DOHH2 (cell line): Measurements from ENCODE around the gene ERN1.

ENCODE experiments used
- H3F3A ChIP-seq: fragments of 200-600 bp; sonication (generic), shearing (Covaris generic); 2 replicates; pipeline ENCODE4 v1.6.0; 2016; ENCODE audit warnings: antibody characterized with exemption, mild to moderate bottlenecking; ENCODE audit not compliant: control insufficient read depth, insufficient read depth
- H3K27ac ChIP-seq: fragments of 200-600 bp; sonication (generic); 2 replicates; pipeline ENCODE4 v1.5.1; 2014; ENCODE audit warnings: low read depth, mild to moderate bottlenecking, low read length, moderate library complexity
- H3K27me3 ChIP-seq: fragments of 200-600 bp; sonication (generic); 2 replicates; pipeline ENCODE4 v1.6.1; 2014; ENCODE audit warnings: mild to moderate bottlenecking, low read length, mixed read lengths; ENCODE audit not compliant: control insufficient read depth
- H3K36me3 ChIP-seq: fragments of 200-600 bp; sonication (generic); 2 replicates; pipeline ENCODE4 v1.6.1; 2014; ENCODE audit warnings: mild to moderate bottlenecking, low read length, moderate library complexity, mixed read lengths; ENCODE audit not compliant: control insufficient read depth
- H3K4me1 ChIP-seq: fragments of 200-600 bp; sonication (generic); 2 replicates; pipeline ENCODE4 v1.6.1; 2014; ENCODE audit warnings: mild to moderate bottlenecking, low read length, mixed read lengths; ENCODE audit not compliant: control insufficient read depth
- H3K4me2 ChIP-seq: fragments of 200-600 bp; sonication (generic); 2 replicates; pipeline ENCODE4 v1.6.0; 2014; ENCODE audit warnings: mild to moderate bottlenecking, low read length, moderate library complexity
- H3K4me3 ChIP-seq: fragments of 200-600 bp; sonication (generic); 2 replicates; pipeline ENCODE4 v1.5.1; 2014; ENCODE audit warnings: mild to moderate bottlenecking, low read length, mixed read lengths
- H3K79me2 ChIP-seq: fragments of 200-600 bp; sonication (generic); 2 replicates; pipeline ENCODE4 v1.6.1; 2014; ENCODE audit warnings: mild to moderate bottlenecking, low read length, mixed read lengths; ENCODE audit not compliant: control insufficient read depth
- H3K9me2 ChIP-seq: fragments of 200-600 bp; sonication (generic); replicated peaks from 2 replicates; pipeline ENCODE4 v1.6.1; 2014; ENCODE audit warnings: mild to moderate bottlenecking, low read length, mixed read lengths; ENCODE audit not compliant: control insufficient read depth
- H3K9me3 ChIP-seq: fragments of 200-600 bp; sonication (generic); 2 replicates; pipeline ENCODE4 v1.6.1; 2014; ENCODE audit warnings: antibody characterized with exemption, low read length, mixed read lengths; ENCODE audit not compliant: control insufficient read depth, insufficient read depth
- H4K20me1 ChIP-seq: fragments of 200-600 bp; sonication (generic); 2 replicates; pipeline ENCODE4 v1.6.0; 2014; ENCODE audit warnings: low read depth, mild to moderate bottlenecking, antibody characterized with exemption, low read length, moderate library complexity; ENCODE audit not compliant: control insufficient read depth, insufficient read depth
- EZH2phosphoT487 ChIP-seq: fragments of 200-600 bp; sonication (generic); IDR thresholded peaks from 2 replicates; pipeline ENCODE4 v1.6.1; 2017; ENCODE audit warnings: borderline replicate concordance, mild to moderate bottlenecking, antibody characterized with exemption, low read length, moderate library complexity, mixed read lengths
- TF ChIP-seq, protein P1 (sequence below): fragments of 200-600 bp; sonication (generic); IDR thresholded peaks from one replicate; pipeline ENCODE4 v1.5.1; 2014; ENCODE audit warnings: antibody characterized with exemption, mild to moderate bottlenecking, low read depth, low read length; ENCODE audit not compliant: poor library complexity, severe bottlenecking

The ERN1 gene

DNA sequence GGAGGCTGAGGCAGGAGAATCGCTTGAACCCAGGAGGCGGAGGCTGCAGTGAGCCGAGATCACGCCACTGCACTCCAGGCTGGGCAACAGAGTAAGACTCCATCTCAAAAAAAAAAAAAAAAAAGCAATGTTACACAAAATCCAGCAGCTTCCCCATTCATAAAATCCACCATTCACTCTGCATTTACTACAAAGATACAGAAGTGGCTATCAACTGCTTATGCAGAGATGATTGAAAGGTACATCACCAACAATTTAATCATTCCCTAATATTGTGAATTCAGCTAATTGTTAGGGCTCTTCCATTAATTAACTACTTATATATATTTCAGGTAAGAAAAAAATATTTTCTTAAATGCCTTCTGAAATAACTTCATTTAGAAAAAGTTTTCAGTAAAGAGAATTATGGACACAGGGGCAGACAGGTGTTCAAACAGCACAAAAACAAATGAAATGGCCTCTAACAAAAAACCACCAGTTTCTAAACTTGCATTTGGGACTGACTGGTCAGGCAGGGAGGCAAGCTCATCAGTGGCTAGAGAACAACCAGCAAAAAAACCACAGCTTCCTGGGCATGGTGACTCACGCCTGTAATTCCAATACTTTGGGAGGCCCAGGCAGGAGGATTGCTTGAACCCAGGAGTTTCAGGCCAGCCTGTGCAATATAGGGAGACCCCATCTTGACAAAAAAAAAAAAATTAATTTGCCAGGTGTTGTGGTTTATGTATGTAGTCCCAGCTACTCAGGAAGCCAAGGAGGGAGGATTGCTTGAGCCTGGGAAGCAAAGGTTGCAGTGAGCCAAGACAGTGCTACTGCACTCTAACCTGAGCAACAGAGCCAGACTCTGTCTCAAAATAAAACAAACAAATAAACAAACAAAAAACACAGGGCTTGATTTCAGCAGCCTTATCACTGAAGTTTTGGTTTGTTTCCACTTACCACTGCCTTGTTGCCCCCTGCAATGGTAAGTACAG is 26.3 kb downstream of the ERN1 start:
- TF ChIP-seq, protein P1, sequence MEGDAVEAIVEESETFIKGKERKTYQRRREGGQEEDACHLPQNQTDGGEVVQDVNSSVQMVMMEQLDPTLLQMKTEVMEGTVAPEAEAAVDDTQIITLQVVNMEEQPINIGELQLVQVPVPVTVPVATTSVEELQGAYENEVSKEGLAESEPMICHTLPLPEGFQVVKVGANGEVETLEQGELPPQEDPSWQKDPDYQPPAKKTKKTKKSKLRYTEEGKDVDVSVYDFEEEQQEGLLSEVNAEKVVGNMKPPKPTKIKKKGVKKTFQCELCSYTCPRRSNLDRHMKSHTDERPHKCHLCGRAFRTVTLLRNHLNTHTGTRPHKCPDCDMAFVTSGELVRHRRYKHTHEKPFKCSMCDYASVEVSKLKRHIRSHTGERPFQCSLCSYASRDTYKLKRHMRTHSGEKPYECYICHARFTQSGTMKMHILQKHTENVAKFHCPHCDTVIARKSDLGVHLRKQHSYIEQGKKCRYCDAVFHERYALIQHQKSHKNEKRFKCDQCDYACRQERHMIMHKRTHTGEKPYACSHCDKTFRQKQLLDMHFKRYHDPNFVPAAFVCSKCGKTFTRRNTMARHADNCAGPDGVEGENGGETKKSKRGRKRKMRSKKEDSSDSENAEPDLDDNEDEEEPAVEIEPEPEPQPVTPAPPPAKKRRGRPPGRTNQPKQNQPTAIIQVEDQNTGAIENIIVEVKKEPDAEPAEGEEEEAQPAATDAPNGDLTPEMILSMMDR = no peak
- no peak for TF ChIP-seq EZH2phosphoT487
- peaks cover 5% of the 10 kb centered on the region for H3K27me3 ChIP-seq
- no peaks in the 10 kb centered on the region for H3K9me3 ChIP-seq
- no peak overlapping the region for H3K4me2 ChIP-seq
- no peaks in the 10 kb centered on the region for H3F3A ChIP-seq
- no peaks in the 10 kb centered on the region for H3K36me3 ChIP-seq
- H3K27ac ChIP-seq = no peak overlapping the region
- H3K4me3 ChIP-seq = no peak overlapping the region
- H3K79me2 ChIP-seq = no peaks in the 10 kb centered on the region
- H3K4me1 ChIP-seq = peaks cover 12% of the 10 kb centered on the region
- H3K9me2 ChIP-seq = no peaks in the 10 kb centered on the region
- no peaks in the 10 kb centered on the region for H4K20me1 ChIP-seq

DNA sequence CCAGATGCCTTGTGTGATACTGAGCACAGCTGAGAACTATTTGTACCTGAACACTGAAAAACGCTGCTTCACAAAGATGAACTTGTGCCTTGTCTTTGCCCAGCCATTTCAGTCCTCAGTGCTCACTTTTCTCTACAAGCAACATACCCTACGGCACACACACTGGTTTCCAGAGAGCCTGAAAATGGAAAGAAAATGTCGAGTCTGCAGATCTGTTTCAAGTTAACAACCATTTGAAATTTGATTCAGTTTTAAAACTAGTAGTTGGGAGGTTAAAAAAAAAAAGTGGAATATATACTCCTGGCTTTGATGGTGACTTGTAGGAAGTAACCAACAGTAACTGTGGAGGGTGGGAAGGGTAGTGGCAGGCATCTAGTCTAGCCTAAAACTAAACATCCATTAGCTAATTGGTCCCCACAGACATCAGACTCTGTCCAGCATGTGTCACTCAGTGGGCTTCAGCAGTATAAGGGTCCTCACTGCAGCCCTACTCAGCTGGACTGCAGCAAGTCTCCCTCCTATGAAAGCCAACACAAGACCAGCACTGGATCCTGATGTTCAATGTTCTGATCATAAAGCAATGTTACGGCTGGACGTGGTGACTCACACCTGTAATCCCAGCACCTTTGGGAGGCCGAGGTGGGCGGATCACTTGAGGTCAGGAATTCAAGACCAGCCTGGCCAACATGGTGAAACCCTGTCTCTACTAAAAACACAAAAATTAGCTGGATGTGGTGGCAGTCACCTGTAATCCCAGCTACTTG is 27.1 kb downstream of the ERN1 start:
- no peaks in the 10 kb centered on the region for H3K9me3 ChIP-seq
- no peaks in the 10 kb centered on the region for H3F3A ChIP-seq
- no peak overlapping the region for H3K4me3 ChIP-seq
- H3K9me2 ChIP-seq = no peaks in the 10 kb centered on the region
- H3K36me3 ChIP-seq = no peaks in the 10 kb centered on the region
- peaks cover 12% of the 10 kb centered on the region for H3K4me1 ChIP-seq
- H4K20me1 ChIP-seq = no peaks in the 10 kb centered on the region
- TF ChIP-seq, protein P1 = no peak
- TF ChIP-seq EZH2phosphoT487 = no peak
- peaks cover 5% of the 10 kb centered on the region for H3K27me3 ChIP-seq
- H3K27ac ChIP-seq = no peak overlapping the region
- no peak overlapping the region for H3K4me2 ChIP-seq
- no peaks in the 10 kb centered on the region for H3K79me2 ChIP-seq

DNA sequence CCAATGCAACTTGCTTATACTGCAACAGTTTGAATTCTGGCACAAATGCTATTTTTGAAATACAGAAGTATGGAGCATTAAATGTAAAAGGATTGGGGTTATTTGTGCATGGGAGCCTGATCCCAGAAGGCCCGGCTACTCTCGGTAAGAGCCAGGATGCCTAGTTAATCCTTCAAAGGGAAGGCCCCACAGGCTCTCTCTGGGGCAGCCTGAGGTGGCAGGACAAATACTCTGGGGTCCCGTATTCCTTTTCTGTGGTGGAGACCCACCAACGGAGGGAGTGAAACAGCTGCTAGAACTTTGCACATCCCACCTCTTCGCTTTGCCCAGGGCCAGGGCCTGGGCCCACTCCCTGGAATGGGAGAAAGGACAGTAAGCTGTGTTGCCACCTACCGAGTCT is 30.4 kb downstream of the ERN1 start:
- H3K79me2 ChIP-seq = no peaks in the 10 kb centered on the region
- H3K27me3 ChIP-seq = peaks cover 5% of the 10 kb centered on the region
- H3K9me2 ChIP-seq = no peaks in the 10 kb centered on the region
- no peak overlapping the region for H3K27ac ChIP-seq
- no peaks in the 10 kb centered on the region for H3K36me3 ChIP-seq
- H4K20me1 ChIP-seq = no peaks in the 10 kb centered on the region
- peaks cover 20% of the 10 kb centered on the region for H3K4me1 ChIP-seq
- H3K9me3 ChIP-seq = no peaks in the 10 kb centered on the region
- H3F3A ChIP-seq = no peaks in the 10 kb centered on the region
- H3K4me2 ChIP-seq = no peak overlapping the region
- no peak overlapping the region for H3K4me3 ChIP-seq
- TF ChIP-seq, protein P1 = no peak
- TF ChIP-seq EZH2phosphoT487 = no peak
